B cell (primary cell): ENCODE data around the gene XRCC3. TPM values are rescaled to one million over a fixed set of nuclear protein-coding genes. Genes with fewer than 3 reads are reported as not detected.

ENCODE experiments used
- ATAC-seq: fragments of 200-7000 bp; cut with Tn5 transposase; one replicate; pipeline ENCODE4 v1.10.0; 2021; ENCODE audit warnings: low read depth, mild to moderate bottlenecking, moderate number of reproducible peaks, moderate library complexity
- CTCF ChIA-PET: fragments of 350-600 bp; sonication (Branson Sonifier 250); formaldehyde crosslinking; loops from one replicate; lab custom pipeline; 2021; ENCODE audit warnings: antibody characterized with exemption, inconsistent platforms; lab: Charles Lee
- POLR2A ChIA-PET: fragments of 350-600 bp; sonication (Branson Sonifier 250); formaldehyde crosslinking; loops from one replicate; lab custom pipeline; 2021; ENCODE audit warnings: antibody characterized with exemption; lab: Charles Lee
- DNase-seq: peaks from one replicate; pipeline ENCODE4 v3.0.0; 2013
- H2AFZ ChIP-seq: 2 replicates; pipeline ENCODE4 v1.6.1; 2012; ENCODE audit warnings: mild to moderate bottlenecking, low read depth, low read length; ENCODE audit not compliant: insufficient read depth, poor library complexity, severe bottlenecking
- H3K27ac ChIP-seq, 2 donors: 1 replicate in 1 of 2; 2 replicates in 1 of 2; pipeline ENCODE4 v1.5.1; 2012 to 2013; ENCODE audit warnings: low read length in 2 of 2, mild to moderate bottlenecking in 2 of 2, moderate library complexity in 1 of 2
- H3K27me3 ChIP-seq, 4 experiments: fragments of 200-600 bp in 1 of 4; sonication (generic) in 1 of 4; replicated peaks in 1 of 4; 1 replicate in 2 of 4; 2 replicates in 2 of 4; pipeline versions ENCODE4 v1.6.1 to v1.7.0; 2013 to 2016; ENCODE audit warnings: low read length in 3 of 4, mild to moderate bottlenecking in 2 of 4, mixed read lengths in 1 of 4, moderate library complexity in 1 of 4; ENCODE audit not compliant: insufficient read depth in 4 of 4, control insufficient read depth in 3 of 4; ENCODE audit errors: control extremely low read depth in 1 of 4
- H3K36me3 ChIP-seq, 2 experiments: replicated peaks in 1 of 2; 1 replicate in 1 of 2; 2 replicates in 1 of 2; pipeline versions ENCODE4 v1.6.1 to v1.7.1; 2013; ENCODE audit warnings: low read length in 1 of 2; ENCODE audit not compliant: insufficient read depth in 2 of 2, control insufficient read depth in 1 of 2; ENCODE audit errors: control extremely low read depth in 1 of 2, extremely low read depth in 1 of 2
- H3K4me1 ChIP-seq, 2 donors: fragments of 200-600 bp in 1 of 2; sonication (generic) in 1 of 2; 1 replicate in 1 of 2; 2 replicates in 1 of 2; pipeline versions ENCODE4 v1.5.1 to v1.6.1; 2013 to 2017; ENCODE audit warnings: low read length in 2 of 2; ENCODE audit not compliant: control insufficient read depth in 2 of 2, insufficient read depth in 2 of 2
- H3K4me2 ChIP-seq: replicated peaks from 2 replicates; pipeline ENCODE3; 2012; ENCODE audit warnings: mild to moderate bottlenecking, low read depth, low read length; ENCODE audit not compliant: poor library complexity, severe bottlenecking
- H3K4me3 ChIP-seq, 5 experiments: fragments of 200-600 bp in 1 of 5; sonication (generic) in 1 of 5; 1 replicate in 3 of 5; 2 replicates in 2 of 5; pipeline versions ENCODE4 v1.5.1 to v1.7.0; 2011 to 2016; ENCODE audit warnings: low read length in 4 of 5, mild to moderate bottlenecking in 4 of 5, low read depth in 2 of 5, control low read depth in 1 of 5, moderate library complexity in 1 of 5; ENCODE audit not compliant: insufficient read depth in 1 of 5; ENCODE audit errors: control extremely low read depth in 1 of 5, extremely low read depth in 1 of 5
- H3K79me2 ChIP-seq: fragments of 200-600 bp; sonication (generic); one replicate; pipeline ENCODE4 v1.6.0; 2016; ENCODE audit warnings: low read length; ENCODE audit not compliant: control insufficient read depth, insufficient read depth
- H3K9ac ChIP-seq: fragments of 200-600 bp; sonication (generic); 2 replicates; pipeline ENCODE4 v1.6.1; 2017; ENCODE audit warnings: mild to moderate bottlenecking, low read length, moderate library complexity
- H3K9me3 ChIP-seq, 3 donors: one replicate each; pipeline versions ENCODE4 v1.6.1 to v1.7.1; 2013; ENCODE audit warnings: low read length in 2 of 3; ENCODE audit not compliant: control insufficient read depth in 2 of 3, insufficient read depth in 1 of 3; ENCODE audit errors: control extremely low read depth in 1 of 3
- H4K20me1 ChIP-seq: 2 replicates; pipeline ENCODE4 v1.6.0; 2012; ENCODE audit warnings: mild to moderate bottlenecking, low read length; ENCODE audit not compliant: insufficient read depth, control insufficient read depth, poor library complexity, severe bottlenecking
- H3K27ac Mint-ChIP-seq: one replicate; pipeline ENCODE4 v1.8.0; 2021; ENCODE audit warnings: mixed read lengths
- H3K27me3 Mint-ChIP-seq: one replicate; pipeline ENCODE4 v1.8.0; 2021; ENCODE audit warnings: mixed read lengths
- H3K4me1 Mint-ChIP-seq: one replicate; pipeline ENCODE4 v1.8.0; 2021; ENCODE audit warnings: mixed read lengths
- H3K4me3 Mint-ChIP-seq: one replicate; pipeline ENCODE4 v1.8.0; 2021; ENCODE audit warnings: mixed read lengths
- H3K9me3 Mint-ChIP-seq: one replicate; pipeline ENCODE4 v1.8.0; 2022; ENCODE audit warnings: mixed read lengths; ENCODE audit not compliant: insufficient read depth
- EZH2 ChIP-seq: IDR thresholded peaks from 2 replicates; pipeline ENCODE4 v1.6.1; 2012; ENCODE audit warnings: borderline replicate concordance, low read depth, mild to moderate bottlenecking, moderate library complexity, low read length; ENCODE audit not compliant: insufficient read depth, poor library complexity, severe bottlenecking
- WGBS: methylation state at CpG from one replicate; pipeline ENCODE4 v1.1.5; 2013; ENCODE audit warnings: missing lambda C conversion rate; ENCODE audit not compliant: insufficient coverage; 5-methylcytosine and 5-hydroxymethylcytosine counted together
- intact Hi-C: fragments of 100-400 bp; cut with micrococcal nuclease; formaldehyde crosslinking; loops from one replicate; pipeline ENCODE4 v1.10.0; 2022
- polyA plus RNA-seq: library from polyadenylated mRNA; depleted of rRNA; stranded (reverse); fragments of >200 nt; gene quantifications from 2 replicates; pipeline ENCODE4 v1.2.3, GENCODE V29; 2012
- total RNA-seq, 2 donors: library from RNA; stranded (reverse); fragments of 120-200 nt in 1 of 2; gene quantifications; 1 replicate in 1 of 2; 2 replicates in 1 of 2; pipeline versions ENCODE4 v1.2.3 to v1.2.4, GENCODE V29; 2013 to 2022
- TF ChIP-seq, protein P1 (sequence below): fragments of 200-600 bp; IDR thresholded peaks from one replicate; pipeline ENCODE4 v1.8.0; 2022; ENCODE audit warnings: antibody characterized with exemption, mild to moderate bottlenecking

Gene XRCC3
- total and polyA plus RNA-seq, 2 donors (not counting 1 experiment from before 2014, with no cell fraction given) = 18.0 to 19.7 TPM

DNA sequence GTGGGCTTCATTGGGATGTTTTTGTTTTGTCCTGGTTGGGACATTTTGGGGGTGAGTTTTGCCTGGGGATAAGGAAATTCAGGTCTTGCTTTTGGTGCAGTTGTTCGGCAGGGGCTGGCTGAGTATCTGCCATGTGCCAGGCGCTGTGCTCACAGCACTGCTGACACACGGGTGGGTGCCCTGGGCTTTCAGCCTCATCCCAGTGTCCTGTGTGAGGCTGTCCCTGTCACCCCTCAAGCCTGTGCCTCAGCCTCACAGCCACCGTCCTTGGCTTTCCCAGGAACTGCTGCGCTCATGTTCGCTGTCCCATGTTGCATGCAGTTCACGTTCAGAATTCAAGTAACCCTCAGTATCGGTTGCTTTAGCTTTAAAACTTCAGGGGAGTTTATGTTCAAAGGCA, 24.9 kb downstream of the XRCC3 start:
- H3K27ac Mint-ChIP-seq = peak overlapping the region; percentile 70
- CTCF ChIA-PET = interaction anchor here (2.6 kb wide), 1 partner anchor 10 kb away, joined by 10 read pairs; no protein-coding TSS in a partner anchor
- Histone ChIP-seq H3K27me3 (no peaks in the 10 kb centered on the region), H2AFZ (no peak overlapping the region), H3K27ac (peak overlapping the region in 1 of 2 donors; percentile 29), H3K9me3 (no peaks in the 10 kb centered on the region), H4K20me1 (peaks cover 20% of the 10 kb centered on the region), H3K79me2 (peaks cover 21% of the 10 kb centered on the region), H3K4me3 (no peak overlapping the region), H3K9ac (no peak overlapping the region), H3K4me2 (peak overlapping the region; percentile 45), H3K36me3 (peaks cover 0 to 44% of the 10 kb centered on the region in 2 experiments), H3K4me1 (peaks cover 41 to 43% of the 10 kb centered on the region in 2 donors)
- intact Hi-C loops = no loop called here
- H3K4me3 Mint-ChIP-seq = peak overlapping the region; percentile 64
- POLR2A ChIA-PET = interaction anchor here (0.9 kb wide), 1 partner anchor 11 kb away, joined by 3 read pairs; no protein-coding TSS in a partner anchor
- ATAC-seq = no peak
- TF ChIP-seq, protein P1, sequence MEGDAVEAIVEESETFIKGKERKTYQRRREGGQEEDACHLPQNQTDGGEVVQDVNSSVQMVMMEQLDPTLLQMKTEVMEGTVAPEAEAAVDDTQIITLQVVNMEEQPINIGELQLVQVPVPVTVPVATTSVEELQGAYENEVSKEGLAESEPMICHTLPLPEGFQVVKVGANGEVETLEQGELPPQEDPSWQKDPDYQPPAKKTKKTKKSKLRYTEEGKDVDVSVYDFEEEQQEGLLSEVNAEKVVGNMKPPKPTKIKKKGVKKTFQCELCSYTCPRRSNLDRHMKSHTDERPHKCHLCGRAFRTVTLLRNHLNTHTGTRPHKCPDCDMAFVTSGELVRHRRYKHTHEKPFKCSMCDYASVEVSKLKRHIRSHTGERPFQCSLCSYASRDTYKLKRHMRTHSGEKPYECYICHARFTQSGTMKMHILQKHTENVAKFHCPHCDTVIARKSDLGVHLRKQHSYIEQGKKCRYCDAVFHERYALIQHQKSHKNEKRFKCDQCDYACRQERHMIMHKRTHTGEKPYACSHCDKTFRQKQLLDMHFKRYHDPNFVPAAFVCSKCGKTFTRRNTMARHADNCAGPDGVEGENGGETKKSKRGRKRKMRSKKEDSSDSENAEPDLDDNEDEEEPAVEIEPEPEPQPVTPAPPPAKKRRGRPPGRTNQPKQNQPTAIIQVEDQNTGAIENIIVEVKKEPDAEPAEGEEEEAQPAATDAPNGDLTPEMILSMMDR = no peak
- TF ChIP-seq EZH2 = no peak
- peaks cover 42% of the 10 kb centered on the region for H3K4me1 Mint-ChIP-seq
- no peak for DNase-seq
- H3K27me3 Mint-ChIP-seq = no peaks in the 10 kb centered on the region
- no peaks in the 10 kb centered on the region for H3K9me3 Mint-ChIP-seq
- 96% methylated on average over 7 of the region's 8 CpGs for WGBS
